GM19468 (cell line): ENCODE results near the gene LHFPL2.

Source experiments
- ATAC-seq: cut with Tn5 transposase; IDR thresholded peaks from one replicate; pipeline ENCODE4 v1.9.1; 2021; ENCODE audit warnings: mild to moderate bottlenecking, moderate library complexity, moderate number of reproducible peaks; ENCODE audit not compliant: unreplicated experiment; ENCODE audit errors: extremely low read depth

LHFPL2 gene

DNA sequence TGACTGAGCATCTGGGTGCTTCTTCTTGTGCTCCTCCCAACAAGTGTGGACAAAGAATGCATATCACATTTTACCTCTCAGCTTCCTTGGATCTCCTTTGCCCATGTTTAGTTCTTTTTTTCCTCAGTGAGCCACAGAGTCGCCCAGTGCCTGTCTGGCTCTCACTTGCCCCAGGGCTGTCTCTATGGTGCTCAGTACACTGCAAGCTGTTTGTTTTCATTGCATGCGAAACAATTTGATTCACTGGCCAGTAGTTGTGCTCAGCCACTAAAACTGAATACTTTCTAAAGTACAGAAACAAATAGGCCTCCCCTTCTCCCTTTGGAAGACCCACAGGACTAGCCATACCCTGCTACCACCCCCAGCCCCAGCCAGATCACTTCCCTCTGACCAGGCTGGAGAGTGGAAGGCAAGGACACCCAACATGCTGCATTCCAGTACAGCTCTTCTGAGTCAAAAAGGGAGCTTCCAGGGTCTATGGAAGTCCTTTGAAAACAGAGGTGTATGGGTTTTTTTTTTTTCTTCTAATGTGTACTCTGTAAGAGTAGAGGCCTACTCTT lies 3.8 kb downstream of the LHFPL2 start:
- no peak for ATAC-seq

DNA sequence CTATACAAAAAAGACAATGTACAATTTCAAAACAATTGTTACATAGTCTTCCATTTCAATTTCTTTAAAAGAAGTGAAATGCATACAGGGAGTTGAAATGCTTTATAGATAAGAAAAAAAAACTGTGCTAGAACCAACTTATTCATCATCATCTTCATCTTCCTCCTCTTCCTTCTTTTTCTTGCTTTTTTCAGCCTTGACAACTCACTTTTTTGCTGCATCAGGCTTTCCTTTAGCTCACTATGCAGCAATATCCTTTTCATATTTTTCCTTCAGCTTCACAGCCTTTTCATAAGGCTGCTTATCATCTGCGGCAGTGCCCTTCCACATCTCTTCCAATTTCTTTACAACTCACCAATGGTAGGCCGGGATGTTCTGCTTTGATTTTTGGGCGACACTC lies 4.4 kb downstream of the LHFPL2 start:
- ATAC-seq = no peak

DNA sequence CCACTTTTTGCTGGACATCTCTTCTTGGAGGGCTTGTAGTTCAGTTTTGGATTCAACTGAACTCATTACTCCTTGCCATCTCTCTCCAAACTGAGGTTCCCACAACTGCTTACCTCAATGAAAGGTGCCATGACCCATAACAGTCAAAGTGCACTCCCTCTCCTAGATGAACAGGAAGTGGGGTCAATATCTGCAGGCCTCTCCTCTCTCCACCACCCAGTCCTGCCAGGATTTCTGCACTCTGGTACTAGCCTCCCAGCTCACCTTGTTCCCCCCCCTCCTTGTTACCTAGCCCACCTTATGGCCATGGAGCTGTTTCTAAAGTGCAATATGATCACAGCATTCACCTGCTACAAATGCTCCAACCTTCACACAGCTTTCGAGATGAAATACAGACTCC lies 5.9 kb downstream of the LHFPL2 start:
- no peak for ATAC-seq

DNA sequence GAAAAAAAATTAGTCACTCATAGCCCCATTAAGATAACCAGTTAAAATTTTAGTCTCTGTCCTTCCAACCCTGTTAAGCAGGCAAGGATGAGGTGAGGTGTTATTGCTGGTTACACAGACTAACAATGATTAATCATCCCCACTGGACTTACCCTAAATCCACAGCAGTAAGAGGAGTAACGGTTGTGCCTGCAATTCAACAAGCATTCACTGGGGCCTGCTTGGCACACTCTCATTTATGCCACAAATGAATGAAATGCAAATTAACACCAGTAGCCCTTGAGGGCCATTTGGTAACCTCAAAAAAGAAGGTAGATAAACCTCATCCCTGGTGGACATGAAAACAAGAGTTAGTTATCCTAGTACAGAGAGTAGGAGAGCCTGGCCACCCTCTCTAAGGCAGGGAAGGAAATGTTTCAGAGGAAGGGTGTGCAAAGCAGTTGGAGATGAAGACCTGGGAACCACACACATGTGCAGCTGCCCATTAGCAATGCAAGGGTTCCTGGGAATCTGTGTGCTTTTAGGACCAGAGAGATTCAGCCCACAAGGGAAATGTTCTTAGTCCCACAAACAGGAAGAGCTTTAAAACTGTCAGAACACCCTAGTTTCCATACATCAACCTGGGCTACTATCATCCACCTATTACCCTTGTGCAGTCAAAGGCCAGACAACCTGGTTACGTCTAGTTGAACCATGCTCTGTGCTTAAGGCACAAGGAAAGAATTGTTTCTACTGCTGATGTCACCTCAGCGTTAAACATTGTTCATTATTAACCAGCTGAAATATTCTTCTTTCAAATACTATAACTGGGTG lies 7.7 kb downstream of the LHFPL2 start:
- peak; percentile 17 for ATAC-seq

DNA sequence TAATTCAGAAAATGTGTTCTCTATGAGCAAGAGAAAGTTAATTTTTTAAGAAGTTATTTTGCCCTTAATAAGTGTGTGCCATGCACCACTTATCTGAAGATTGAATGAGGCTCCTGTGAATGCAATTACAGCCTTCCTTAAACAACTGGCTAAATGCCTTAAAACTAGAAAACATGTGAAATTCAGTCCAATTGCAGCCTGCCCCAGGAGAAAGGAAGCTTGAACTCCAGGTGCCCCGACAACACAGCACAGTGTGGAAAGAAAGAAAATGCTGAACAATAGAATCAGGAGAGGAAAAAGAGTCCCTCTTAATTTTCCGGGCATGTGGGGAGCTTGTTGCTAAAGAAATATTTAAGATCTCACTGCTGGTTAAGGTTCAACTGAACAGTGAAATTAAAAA lies 8.8 kb downstream of the LHFPL2 start:
- ATAC-seq = no peak

DNA sequence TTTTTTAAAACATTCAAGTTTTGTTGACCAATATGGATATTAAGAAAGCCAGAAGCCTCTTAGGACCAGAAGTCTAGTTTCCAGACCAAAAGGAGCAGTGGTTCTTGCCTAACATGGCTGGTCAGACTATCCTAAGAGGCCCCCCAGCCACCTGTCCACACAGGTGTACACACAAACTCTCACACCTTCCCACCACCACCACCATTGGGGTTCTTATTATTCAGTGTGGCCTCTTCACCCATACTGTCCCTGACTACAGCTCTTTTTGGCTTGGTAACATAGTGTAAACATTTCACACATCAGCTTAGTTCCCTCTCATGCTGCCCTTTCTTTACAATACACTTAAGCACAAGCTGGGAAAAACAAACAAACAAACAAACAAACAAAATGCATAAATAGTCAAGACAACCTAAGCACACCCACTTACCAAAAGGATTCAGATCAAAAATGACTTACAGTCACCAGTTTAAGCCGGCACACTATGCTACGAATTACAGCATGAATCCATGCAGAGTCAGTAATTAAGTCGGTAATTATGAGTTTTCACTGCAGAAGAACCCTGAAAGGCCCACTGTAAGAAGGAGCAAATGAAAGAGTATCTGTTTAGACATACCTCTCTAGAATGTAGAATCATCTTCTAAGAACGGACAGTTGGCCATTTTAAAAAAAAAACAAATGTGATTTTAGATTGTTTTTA lies 9.5 kb downstream of the LHFPL2 start:
- no peak for ATAC-seq

DNA sequence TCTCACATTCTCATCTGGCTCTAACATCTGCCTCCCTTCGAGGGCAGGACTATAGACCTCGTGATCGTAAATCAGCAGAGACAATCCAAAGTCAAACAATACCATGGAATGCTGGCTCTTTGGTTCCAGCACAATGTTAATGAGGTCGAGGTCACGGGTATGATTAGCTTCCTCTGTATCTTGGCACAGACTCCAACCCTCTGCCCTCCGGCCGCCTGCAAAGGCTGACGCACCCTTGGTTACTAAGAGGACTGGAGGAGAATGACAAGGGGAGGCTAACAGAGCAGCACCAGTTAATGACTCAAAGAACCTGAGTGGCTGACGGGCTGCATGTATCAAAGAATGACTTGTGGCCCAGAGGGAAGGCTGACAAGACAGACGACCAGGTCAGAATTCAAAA lies 10.1 kb downstream of the LHFPL2 start:
- ATAC-seq = no peak

DNA sequence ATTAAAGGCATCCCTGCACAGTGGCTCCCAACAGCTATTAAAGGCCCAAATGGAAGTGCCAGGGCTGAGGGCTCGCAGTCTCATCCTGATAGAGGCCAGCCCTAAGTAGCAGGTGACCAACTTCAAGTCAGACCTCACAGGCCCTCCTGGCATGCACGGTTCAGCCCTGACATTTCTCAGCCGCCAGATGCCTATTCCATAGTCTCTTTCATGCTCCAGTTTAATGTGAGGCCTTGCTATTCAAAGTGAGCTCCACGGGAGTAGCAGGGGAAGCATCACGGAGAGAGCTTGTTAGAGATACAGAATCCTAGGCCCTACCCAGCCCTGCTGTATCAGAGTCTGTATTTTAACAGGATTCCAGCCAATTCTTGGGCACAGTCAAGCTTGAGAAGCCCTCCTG lies 11.1 kb downstream of the LHFPL2 start:
- no peak for ATAC-seq

DNA sequence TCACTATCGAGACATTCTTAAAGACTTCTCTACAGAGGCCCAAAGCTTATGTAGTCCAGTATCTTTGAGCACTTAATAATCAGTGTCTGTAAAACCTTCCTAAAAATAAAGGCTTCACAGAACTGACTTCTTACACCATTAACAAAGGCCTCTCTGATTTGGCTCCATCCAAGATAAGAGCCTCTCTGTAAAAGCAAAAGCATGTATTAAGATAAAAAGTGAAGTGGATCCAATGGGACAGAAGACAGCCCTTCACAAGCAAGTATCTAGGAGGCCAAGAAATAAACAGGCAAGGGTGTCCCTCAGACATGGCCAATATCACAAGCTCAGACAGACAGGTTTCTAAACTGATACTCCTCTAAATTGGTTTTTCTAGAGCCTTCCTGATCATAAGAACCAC lies 11.9 kb downstream of the LHFPL2 start:
- no peak for ATAC-seq

DNA sequence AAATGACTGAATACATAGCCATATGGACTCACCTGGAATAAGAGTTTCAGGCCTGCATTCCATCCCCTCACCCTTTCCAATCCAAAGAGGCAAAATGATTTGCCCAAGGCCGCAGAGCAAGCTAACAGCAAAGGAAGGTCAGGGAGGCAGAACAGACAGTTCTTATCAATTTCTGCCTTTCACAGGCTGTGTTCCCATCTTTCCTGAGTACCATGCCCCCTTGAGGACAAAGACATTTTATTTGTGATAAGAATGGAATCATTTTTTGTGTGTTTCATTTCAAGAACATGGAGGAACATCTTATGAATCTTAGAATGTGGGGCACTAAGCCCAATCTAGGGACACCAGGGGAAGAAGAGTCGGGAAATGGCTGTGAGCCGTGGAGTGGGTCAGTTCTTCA lies 13.9 kb downstream of the LHFPL2 start:
- ATAC-seq = no peak

DNA sequence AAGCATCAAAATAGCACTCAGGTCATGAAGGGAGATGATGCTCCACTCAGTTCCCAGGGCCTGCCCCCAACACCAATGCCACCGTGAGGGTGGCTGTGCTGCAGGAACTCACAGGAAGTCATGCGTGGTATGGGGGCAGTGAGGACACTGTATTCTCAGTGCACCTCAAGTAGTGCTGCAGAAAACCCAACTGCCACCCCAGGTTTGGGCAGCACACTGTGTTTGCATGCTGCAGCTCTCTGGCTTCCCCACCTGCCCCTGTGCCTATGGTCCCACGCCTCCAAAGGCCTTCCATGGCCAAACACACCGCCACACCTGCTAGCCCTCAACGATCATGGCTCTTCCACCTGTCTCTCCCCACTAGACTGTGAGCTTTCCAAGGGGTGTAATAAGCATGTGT lies 14.3 kb downstream of the LHFPL2 start:
- no peak for ATAC-seq

DNA sequence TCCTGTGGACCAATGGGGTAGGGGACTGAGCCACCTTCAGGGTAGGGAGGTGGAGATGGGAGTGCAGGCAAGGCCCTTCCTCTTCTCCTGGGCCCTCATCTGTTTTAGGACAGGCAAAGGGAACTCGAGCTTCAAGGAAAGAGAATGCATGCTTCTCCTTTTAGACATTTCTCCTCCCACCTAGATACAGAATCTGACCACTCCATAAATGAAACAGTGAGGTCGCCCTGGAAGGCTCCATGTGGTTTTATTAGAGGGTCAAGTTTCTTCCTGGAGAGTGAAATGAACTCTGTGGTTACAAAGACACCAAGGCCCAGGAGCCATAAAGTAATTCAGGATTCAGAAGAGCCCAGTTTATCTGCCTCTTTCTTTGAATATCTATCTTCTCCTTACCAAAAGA lies 14.9 kb downstream of the LHFPL2 start:
- ATAC-seq = no peak

DNA sequence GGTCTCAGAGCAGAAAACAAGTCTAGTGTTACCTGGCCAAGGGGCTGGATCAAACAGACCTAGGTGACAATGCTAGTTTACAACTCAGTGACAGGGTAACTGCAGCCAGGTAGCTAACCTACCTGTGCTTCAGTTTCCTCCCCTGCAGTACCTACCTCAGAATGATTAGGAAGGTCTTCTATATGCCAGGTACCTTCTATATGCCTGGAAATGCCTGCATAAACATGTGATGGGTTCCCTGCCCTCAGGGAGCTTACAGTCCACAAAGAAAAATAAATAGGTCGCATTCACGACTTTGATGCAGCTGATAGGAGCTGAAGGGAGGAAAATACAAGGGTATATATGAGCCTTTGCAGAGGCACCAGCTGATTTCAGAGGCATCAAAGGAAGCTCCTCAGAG lies 16.1 kb downstream of the LHFPL2 start:
- ATAC-seq = no peak

DNA sequence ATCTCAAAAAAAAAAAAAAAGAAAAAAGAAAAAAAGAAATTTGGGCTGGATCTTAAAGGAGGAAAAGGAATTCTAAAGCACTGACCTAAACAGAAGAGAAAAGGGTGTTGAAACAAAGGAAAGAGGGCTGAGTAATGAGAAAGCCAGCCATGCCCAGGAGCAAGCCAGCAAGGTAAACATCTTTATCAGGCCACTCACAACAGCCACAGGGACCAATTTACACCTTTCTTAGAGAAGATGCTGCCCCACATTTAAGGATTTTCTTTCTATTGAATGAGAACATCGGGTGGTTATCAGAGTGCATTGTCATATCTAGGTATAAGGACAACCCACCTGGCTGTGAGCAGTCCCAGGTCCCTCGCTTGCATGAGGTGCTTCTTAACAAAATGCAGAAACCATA lies 16.6 kb downstream of the LHFPL2 start:
- no peak for ATAC-seq

DNA sequence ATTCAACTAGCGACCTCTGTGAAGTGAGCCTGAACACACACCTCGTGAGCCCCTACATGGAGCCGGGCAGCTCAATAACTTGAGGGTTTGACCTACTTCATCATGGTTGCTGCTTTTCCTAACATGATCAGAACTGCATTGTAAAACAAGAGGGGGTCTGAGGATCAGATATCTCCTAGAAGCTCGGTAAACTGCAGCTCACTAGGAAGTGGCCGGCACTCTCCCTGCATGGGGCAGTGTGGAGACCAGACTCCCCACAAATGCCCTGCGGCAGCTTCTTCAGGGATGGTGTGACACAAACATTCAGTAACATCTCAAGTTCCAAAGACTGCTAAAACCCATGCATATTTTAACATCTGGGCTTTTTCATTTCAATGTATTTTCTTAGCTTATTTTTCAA lies 18.5 kb downstream of the LHFPL2 start:
- ATAC-seq = no peak

DNA sequence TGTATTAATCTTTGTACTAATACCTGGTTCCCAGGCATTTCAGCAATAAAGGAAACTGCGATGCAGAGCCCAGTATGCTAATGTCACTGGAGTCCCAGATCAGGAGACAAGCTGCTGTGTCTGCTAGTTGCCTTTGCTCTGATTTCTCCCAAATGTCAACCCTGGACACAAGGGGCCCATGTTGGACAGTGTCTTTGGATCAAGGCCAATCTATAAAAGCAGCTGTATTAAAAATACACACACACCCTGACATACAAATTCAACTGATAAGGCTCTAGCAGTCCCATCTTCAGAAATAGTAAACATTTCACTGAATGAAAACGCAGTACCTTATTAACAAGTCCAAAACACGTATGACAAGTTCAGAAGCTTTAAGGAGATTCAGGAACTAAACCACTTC lies 18.9 kb downstream of the LHFPL2 start:
- ATAC-seq = no peak

DNA sequence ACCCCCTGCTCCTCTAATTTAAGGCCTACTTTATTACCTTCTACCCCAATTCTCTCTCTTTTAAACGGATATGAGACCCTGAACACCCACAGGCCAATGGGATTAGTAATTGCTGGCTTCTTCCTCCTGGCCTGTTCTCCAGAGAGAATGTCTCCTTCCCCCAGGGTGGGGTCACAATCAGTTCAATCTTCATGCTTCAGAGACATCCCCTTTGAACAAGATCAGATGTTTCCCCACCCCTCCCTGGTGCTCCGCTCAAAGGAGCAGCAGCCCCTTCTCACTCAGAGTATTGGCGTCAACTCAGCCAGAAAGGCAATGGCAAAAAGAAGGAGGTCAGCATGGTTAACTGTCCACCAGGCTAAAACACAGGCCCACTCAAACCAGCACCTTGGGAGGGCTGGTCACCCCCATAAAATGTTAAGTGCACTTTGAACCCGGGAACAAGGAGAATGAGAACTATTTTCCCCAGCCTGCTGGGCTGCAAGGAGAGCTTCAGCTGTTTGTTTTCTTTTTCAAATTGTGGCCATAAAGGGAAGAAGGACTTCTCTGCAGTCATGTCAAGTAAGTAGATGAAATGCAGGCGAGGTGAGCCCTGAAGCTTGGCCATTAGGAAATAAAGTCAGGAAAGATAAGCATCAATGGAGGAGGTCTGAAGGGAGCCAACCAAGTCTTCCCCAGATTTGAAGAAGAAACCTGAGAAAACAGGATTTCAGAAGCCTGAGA lies 20.1 kb downstream of the LHFPL2 start:
- no peak for ATAC-seq

DNA sequence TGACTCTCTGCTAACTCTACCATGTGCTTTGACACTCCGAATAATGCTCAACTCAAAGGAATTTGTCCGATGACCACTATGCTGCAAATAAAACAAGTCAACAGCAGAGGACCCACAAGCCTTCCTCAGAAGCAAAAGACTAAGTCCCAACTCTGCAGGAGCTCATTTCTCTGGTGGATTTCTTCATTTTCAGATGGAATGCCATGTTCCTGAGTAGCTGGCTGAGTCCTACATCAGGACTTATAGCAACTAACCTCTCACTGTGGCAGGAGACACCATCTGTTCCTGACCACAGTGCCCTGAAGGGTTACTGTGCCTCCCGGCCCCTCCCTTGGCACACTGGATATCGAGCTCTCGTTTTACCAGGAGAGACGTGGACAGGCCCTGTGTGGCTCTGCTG lies 20.8 kb downstream of the LHFPL2 start:
- no peak for ATAC-seq

DNA sequence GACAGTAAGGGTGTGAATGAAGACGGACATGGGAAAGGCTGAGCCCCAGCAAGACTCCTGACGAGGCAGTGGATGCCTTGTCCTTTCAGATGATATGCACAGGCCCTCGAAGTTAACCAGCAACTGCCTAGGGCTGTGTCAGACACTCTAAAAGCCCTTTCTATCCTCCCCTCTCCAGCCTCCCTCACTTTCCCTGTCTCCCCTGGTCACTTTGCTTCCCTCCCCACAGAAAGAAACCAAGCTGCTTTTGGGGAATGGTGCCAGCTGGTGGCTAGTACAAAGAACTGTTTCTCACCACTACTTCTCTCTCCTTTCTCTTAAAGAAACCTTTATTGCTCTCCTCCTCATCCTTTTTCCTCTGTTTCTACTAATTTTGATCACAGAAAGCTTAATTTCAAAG lies 21.4 kb downstream of the LHFPL2 start:
- ATAC-seq = no peak

DNA sequence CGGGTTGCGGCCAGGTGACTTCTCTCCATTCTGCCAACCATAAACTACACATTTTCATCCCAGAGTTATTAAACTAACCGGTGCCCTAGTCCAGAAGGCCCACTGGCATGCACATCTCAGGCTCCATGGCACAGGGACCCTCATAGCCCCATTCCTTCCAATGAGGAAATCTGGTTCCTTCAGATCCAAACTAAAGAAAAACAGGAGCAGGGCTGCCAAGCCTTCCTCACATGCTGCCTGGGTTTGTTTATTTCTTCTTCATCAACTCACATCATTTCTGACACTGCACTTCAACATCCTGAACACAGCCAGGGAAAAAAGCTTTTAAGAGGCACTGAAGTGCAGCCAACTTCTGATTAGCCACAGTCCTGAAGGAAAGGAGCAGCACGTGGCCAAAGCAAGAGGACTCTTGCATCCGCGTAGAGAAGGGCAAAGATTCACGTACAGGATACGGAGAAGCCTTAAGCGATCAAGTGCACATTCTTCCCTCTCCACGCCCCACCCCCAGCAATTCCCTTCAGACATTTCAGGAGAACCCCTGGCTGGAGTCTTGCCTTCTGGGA lies 22.5 kb downstream of the LHFPL2 start:
- no peak for ATAC-seq

DNA sequence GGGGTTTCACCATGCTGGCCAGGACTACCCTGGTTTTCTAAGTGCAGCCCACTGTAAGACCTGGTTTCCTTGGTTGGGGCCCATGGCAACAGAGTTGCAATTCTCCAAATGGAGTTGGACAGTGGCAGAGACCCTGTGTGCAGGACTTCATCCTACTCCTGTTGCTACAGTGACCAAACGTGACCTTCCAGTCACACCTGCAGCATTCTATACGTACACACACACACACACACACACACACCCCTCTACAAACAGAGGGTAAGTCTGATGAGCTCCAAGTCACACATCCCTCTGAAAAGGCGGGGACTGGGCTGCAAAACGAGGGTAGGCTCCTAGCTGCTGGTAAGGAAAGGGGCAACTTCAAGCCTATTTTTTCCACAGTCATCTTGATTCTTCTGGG lies 23.6 kb downstream of the LHFPL2 start:
- ATAC-seq = no peak
